A549 (cell line): Measurements from ENCODE around the gene TACR1.

Experiments
- ESRRA ChIP-seq: fragments of 150-350 bp; IDR thresholded peaks from 2 replicates; pipeline ENCODE4 v1.6.1; 2014; ENCODE audit warnings: mild to moderate bottlenecking, low read length, borderline replicate concordance
- RFX5 ChIP-seq: fragments of 450-650 bp; IDR thresholded peaks from 2 replicates; pipeline ENCODE4 v1.7.1; 2014; ENCODE audit warnings: antibody characterized with exemption, mild to moderate bottlenecking, moderate library complexity
- SMC3 ChIP-seq: fragments of >200 bp; sonication (Bioruptor Twin); formaldehyde crosslinking; IDR thresholded peaks from 3 replicates; pipeline ENCODE4 v1.6.1; 2018; ENCODE audit warnings: inconsistent platforms
- TF ChIP-seq, protein P1 (sequence below): fragments of >200 bp; sonication (Bioruptor Twin); formaldehyde crosslinking; IDR thresholded peaks from 3 replicates; pipeline ENCODE4 v1.5.1; 2016
- TF ChIP-seq, protein P2 (sequence below): fragments of 450-650 bp; IDR thresholded peaks from 2 replicates; pipeline ENCODE4 v1.6.1; 2014; ENCODE audit warnings: antibody characterized with exemption

DNA sequence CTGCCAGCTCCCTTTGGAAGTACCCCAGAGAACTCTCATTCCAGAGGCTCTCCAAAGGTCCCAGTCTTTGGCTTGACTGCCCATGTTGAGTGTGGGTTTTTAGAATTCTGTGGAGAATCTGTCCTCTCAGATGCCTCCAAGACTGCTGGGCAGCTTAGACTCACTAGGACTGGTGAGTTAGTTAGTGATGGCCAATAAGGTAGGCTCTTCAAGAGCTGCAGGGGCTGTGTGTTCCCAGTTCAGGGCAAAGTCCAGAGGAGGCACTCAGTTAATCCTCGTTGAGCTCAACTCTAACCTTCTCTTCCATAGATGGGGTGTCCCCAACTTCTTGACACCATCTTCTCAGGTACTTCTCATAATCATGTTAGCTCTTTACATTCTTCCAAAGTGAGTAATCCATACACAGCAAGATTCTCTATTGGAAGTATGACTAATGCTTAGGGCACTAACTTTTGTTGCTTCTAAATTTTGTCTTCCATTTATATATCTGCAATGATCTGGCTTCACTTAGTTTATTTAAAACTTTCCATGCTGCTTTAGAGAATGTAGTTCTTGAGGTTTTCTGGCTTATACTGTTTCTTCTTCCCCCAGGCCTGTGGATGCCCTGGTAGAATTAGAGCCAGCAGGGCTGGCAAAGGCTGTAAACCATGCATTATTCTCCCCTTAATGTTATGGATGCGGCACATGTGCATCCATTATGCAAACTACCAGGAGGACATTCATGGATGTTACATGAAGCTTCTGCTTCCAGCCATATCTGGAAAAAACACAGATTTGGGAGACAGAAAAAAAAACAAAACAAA, 151.9 kb downstream of the TACR1 start:
- TF ChIP-seq, protein P1, sequence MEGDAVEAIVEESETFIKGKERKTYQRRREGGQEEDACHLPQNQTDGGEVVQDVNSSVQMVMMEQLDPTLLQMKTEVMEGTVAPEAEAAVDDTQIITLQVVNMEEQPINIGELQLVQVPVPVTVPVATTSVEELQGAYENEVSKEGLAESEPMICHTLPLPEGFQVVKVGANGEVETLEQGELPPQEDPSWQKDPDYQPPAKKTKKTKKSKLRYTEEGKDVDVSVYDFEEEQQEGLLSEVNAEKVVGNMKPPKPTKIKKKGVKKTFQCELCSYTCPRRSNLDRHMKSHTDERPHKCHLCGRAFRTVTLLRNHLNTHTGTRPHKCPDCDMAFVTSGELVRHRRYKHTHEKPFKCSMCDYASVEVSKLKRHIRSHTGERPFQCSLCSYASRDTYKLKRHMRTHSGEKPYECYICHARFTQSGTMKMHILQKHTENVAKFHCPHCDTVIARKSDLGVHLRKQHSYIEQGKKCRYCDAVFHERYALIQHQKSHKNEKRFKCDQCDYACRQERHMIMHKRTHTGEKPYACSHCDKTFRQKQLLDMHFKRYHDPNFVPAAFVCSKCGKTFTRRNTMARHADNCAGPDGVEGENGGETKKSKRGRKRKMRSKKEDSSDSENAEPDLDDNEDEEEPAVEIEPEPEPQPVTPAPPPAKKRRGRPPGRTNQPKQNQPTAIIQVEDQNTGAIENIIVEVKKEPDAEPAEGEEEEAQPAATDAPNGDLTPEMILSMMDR = no peak
- TF ChIP-seq, protein P2, sequence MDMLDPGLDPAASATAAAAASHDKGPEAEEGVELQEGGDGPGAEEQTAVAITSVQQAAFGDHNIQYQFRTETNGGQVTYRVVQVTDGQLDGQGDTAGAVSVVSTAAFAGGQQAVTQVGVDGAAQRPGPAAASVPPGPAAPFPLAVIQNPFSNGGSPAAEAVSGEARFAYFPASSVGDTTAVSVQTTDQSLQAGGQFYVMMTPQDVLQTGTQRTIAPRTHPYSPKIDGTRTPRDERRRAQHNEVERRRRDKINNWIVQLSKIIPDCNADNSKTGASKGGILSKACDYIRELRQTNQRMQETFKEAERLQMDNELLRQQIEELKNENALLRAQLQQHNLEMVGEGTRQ = no peak
- TF ChIP-seq SMC3 (no peak), ESRRA (no peak), RFX5 (no peak)
